ENCODE data around the gene SLBP. TPM values are rescaled to one million over a fixed set of nuclear protein-coding genes. Genes with fewer than 3 reads are reported as not detected.
"Not testable (repeated sequence)": the region's sequence is repeated elsewhere in the genome, so short reads cannot be mapped to it uniquely, and the experiment has no call there.

The SLBP gene
- polyA plus RNA-seq, 3 donors = 95.6 to 98.5 (median 97.9) TPM

DNA sequence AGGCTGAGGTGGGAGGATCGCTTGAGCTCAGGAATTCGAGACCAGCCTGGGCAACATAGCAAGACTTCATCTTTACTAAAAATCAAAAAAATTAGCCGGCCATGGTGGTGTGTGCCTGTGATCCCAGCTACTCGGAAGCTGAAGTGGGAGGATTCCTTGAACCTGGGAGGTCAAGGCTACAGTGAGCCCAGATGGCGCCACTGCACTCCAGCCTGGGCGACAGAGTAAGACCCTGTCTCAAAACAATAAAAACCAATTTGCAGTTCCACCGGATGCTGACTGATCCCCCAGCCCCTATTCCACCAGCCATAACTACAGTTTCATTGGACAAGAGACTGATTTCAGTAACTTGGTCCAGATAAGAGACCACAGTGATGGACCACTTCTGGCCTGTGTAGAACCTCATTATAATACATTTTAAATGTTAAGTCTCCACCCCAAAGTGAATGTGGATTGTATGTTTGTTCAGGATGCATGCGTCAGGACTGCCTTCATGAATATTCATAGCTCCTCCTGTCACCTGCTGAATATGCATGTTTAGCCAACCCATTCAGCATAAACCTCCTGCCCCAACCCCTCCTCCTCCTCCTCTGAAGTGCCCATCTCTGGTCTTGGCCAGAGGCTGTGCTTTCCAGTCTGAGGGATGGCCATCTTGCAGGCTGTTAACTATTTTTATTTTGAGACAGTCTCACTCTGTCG lies 2.3 kb upstream of the SLBP start:
- no peak for DNase-seq (ENCODE audit: low read depth in 3 of 3, low spot score in 2 of 3)

DNA sequence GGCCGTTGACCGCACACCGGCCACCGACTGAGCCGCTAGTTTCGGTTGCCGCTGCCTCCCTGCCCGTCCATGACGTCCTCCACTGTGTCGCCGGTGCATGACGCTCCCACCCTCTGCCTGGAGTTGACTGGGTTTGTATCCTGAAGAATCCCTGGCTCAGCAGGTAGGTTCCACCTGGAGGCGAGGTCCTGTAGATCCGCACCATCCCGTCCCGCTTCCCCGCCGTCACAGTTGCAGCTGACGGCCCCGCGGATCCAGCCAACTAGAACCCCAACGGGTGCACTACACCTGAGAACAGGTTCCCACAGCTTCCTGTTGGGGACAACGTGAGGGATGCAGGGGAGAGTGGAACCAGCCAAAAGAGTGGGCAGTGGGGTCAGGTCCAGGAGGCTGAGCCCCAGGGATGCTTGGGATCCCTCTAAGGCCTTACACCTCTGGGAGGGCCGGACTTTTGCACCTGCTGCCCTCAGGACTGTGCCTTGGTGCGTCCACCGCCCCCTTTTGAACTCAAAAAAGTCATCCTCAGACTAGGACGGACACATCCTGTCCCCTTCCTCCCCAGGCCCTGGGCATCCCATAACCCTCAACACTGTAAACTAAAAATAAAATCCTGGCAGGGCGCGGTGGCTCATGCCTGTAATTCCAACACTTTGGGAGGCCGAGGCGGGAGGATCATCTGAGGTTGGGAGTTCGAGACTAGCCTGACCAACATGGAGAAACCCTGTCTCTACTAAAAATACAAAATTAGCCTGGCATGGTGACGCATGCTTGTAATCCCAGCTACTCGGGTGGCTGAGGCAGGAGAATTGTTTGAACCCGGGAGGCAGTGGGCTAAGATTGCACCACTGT lies 1.1 kb upstream of the SLBP start:
- DNase-seq (ENCODE audit: low read depth in 3 of 3, low spot score in 2 of 3) = no peak

DNA sequence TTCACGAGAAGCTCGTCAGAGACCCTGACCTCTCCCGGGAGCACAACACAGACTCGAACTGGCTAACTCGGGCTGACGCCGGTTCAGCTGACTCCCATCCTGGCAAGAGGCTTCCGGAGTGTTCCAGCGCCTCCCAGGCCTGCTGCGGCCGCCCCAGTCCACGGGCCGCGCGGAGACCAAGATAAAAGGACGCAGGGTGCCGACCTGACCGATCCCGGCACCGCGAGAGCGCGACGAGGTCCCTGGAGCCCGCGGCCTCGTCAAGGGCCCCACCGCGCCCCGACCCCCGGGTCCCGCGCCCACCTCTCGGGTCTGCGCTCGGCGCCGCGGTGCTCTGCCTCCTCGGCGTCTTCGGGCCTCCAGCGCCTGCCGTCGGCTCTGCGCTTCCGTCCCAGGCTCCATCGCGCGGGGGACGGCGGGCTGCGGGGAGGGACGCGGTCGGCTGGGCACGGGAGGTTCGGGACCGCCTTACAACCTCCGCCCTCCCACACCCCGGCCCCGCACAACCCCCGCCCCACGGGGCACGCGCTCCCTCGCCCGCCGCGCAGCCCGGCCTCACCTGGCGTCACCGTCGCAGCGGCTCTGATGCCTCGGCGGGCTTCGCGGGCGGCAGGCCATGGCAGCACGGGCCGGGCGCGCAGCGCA lies 426 bp downstream of the SLBP start:
- DNase-seq (ENCODE audit: low read depth in 3 of 3, low spot score in 2 of 3) = no peak

DNA sequence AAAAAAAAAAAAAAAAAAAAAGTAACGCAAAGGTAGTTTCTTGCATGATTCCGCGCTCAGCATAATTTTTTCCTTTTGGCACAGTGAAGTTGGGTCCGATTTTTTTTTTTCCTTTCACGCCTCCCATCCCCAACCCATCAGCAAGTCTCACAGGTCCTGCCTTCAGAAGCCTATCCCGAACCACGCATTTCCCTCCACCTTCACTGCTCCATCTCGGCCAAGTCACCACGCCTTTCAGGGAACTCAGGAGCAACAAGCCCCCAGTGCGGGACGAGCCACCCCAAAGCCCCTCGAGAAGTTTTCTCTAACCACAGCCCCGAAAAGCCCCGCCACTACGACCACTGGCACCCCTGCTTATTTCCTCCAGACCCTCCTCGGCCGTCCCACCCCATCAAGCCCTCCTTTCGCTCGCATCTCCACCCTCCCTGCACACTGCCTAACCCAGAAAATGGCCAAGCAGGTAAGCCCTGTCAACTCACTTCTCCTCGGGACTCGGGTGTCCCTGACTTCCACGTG lies 1.0 kb downstream of the SLBP start:
- no peak for DNase-seq (ENCODE audit: low read depth in 3 of 3, low spot score in 2 of 3)

DNA sequence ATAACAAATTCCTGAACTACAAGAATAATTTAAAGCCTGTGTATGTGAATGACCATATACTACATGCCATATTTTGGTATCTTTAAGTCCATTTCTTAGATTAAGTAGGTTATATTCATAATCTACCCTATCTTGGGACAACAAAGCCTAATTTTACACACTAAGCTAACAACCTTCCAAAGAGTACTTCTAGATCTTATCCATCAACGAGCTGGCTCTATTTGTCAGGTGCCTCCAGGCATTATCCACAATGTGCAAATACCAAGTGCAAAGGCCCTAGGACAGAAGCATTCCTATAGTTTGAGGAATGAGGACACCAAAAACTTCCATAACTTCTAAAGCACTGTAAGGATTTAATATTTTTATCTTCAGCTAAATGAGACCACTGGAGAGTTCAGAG lies 3.5 kb downstream of the SLBP start:
- no peak for DNase-seq (ENCODE audit: low read depth in 3 of 3, low spot score in 2 of 3)

DNA sequence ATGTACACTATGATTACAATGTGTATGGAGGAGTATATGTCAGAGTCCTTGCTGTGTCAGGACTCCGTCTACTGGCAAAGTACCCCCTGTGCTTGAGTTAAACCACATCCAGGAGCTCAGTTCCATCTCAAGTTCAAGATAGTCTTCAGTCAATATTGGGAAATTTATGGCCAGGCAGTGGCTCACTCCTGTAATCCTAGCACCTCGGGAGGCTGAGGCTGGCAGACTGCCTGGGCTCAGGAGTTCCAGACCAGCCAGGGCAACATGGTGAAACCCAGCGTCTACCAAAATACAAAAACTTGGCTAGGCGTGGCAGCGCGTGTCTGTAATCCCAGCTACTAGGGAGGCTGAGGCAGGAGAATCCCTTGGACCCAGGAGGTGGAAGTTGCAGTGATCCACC lies 5.8 kb downstream of the SLBP start:
- DNase-seq (ENCODE audit: low read depth in 3 of 3, low spot score in 2 of 3) = no peak

DNA sequence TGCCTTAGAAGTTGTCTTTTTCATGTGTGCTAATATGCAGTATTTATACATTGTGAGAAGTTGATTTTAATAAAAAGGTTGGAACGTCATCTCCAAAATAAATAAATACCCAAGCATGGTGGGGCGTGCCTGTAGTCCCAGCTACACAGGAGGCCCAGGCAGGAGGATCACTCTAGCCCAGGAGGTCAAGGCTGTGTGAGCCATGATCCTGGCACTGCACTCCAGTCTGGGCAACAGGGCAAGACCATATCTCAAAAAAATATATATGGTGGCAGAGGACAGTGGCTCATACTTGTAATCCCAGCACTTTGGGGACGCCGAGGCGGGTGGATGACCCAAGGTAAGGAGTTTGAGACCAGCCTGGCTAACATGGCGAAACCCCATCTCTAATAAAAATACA lies 6.4 kb downstream of the SLBP start:
- DNase-seq (ENCODE audit: low read depth in 3 of 3, low spot score in 2 of 3) = no peak

DNA sequence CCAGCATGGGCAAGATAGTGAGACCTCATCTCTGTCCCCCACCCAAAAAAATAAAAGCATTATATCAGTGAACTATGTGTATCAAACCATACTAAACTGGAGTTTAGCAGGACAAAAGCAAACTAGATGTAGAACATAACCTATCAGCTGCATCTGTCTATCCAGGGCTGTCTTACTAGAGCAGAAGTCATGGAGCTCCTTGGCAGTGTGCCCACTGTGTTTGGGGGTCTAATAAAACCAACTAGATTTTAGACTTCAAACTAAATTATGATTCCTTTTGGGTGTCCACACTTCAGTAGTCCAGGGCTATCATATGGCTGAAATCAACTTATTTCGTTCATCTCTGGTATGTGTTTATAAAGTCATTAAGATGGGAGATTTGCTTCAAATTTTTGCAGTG lies 8.3 kb downstream of the SLBP start:
- DNase-seq (ENCODE audit: low read depth in 3 of 3, low spot score in 2 of 3) = no peak

DNA sequence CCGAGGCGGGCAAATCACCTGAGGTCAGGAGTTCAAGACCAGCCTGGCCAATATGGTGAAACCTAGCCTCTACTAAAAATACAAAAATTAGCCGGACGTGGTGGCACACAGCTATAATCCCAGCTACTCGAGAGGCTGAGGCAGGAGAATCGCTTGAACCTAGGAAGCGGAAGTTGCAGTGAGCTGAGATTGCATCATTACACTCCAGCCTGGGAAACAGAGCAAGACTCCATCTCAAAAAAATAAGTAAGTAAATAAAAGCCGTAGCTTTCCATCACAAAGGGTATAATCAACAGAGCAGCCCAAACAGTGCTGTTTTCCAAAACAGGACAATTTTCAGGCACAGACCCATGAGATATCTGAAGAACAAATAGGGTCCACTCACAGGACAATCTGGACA lies 10.4 kb downstream of the SLBP start:
- not testable (repeated sequence) for DNase-seq (ENCODE audit: low read depth in 3 of 3, low spot score in 2 of 3)

DNA sequence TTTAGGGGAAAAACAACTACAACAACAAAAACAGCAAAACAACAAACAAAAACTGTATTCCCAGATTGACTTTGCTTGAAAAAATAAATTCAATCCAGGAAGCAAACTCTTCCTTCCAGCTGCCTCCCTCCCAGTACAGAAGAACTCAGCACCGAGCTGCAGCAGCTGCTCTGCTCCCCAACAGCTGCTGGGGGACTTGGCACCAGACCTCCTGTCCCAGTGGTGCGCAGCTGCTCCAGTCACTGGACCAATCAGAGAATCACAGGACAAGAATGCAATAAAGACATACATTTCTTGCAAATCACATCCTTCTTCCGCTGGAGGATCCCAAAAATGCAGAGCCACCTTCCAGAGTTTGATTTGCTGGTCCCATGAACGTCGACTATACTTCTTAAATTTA lies 16.2 kb downstream of the SLBP start:
- no peak for DNase-seq (ENCODE audit: low read depth in 3 of 3, low spot score in 2 of 3)

DNA sequence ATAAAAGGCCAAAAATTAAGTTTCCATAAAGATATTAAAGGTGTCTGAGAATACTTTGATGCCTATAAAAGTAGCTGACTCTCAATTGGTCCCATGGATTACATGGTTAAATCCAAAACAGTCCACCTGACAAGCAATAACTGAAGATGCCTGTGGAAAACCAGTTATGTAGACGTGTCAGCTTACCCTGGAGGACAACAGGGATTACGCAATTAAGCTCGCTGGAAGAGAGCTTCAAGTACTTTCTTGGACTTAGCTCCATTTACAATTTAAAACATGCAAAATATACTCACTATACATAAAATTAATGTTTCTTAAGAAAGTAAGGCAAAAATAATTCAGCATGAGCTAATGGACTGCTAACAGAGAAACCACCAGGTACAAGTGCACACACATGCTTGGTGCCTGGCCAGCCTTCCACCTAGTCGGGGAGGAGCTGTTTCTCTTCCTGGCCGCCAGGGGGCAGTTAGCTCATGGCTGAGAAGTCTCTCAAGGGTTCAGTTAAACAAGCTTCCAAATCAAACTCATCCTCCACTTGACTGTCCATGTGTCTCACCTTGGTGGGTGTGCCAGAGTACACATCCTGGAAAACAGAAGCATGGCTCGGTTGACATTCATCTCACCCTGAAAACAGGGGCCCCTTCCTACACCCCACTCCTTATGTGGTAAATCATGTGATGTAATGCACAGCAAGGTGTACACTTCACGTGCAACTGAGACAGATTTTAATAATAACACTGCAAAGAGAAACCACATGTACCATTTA lies 18.8 kb downstream of the SLBP start:
- DNase-seq (ENCODE audit: low read depth in 3 of 3, low spot score in 2 of 3) = no peak

DNA sequence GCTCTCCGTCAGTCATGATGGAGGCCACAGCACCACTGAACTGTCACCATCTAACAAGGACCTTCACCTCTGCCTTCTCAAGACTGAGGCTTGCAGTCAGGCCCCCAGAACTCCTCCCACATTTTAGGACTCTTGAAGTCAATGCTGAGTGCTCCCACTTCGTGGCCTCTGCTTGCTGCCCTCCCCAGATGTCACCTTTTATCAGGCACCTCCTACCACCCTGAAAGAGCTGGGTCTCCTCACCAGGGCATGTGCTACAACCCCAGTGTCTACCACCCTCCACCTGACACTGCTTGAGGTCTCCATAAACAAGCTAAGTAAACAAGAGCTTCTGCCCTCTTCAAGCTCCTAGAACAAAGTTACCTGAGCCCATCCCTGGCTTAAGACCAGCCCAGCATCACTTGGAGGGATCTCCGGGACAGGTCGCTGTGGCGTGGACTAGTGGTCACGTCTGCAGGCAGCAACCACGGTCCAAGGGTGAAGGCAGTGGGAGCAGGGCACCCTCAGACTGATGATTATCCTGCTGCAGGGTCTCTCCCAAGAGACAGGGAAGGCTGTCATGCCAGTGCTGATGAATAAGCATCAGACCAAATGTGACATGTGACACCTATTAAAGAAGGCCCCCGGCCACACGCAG lies 20.3 kb downstream of the SLBP start:
- no peak for DNase-seq (ENCODE audit: low read depth in 3 of 3, low spot score in 2 of 3)

DNA sequence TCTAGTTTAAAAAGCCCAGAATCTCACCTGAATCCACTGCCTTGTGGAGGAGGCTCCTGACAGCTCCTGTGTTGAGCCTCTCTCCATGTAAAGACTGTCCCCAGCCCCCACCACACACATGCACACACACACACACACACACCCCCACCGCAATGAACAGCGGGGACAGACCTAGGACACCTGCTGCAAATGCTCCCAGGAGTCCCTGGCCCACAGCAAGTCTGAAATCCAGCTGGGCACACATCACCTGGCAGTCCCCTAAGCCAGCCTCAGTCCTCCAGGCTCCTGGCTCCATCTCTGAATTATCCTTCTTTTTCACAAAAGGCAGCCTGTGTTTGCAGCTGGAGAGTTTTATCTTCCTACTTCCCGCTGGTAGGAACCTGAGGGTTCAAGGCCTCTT lies 21.4 kb downstream of the SLBP start:
- DNase-seq (ENCODE audit: low read depth in 3 of 3, low spot score in 2 of 3) = no peak

DNA sequence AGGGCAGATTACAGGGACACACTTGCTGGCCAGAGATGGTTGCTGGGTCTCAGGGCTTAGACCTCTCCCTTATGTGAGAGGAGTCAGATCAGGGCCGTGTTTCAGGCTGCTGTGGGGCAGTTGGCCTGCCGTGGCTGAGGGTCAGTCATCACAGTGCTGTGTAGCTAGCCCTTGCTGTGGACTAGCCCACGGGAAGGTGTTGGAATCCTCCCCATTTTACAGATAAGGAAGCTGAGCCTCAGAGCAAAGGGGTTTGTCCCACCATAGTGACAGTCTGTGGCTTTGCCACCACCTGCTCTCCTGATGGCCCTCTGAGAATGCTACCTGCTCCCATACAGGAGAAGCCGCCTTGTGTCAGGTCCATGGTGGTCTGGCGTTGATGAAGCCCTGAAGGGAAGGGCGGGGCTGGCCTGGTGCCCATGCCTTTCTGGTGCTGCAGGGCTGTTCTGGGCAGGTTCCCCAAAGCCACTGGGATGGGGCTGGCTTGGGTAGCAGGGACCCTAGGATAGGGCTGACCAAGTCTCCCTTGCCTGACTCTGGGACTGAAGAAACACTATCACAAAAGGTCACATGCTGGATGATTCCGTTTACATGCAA lies 25.6 kb downstream of the SLBP start:
- DNase-seq (ENCODE audit: low read depth in 3 of 3, low spot score in 2 of 3) = no peak

DNA sequence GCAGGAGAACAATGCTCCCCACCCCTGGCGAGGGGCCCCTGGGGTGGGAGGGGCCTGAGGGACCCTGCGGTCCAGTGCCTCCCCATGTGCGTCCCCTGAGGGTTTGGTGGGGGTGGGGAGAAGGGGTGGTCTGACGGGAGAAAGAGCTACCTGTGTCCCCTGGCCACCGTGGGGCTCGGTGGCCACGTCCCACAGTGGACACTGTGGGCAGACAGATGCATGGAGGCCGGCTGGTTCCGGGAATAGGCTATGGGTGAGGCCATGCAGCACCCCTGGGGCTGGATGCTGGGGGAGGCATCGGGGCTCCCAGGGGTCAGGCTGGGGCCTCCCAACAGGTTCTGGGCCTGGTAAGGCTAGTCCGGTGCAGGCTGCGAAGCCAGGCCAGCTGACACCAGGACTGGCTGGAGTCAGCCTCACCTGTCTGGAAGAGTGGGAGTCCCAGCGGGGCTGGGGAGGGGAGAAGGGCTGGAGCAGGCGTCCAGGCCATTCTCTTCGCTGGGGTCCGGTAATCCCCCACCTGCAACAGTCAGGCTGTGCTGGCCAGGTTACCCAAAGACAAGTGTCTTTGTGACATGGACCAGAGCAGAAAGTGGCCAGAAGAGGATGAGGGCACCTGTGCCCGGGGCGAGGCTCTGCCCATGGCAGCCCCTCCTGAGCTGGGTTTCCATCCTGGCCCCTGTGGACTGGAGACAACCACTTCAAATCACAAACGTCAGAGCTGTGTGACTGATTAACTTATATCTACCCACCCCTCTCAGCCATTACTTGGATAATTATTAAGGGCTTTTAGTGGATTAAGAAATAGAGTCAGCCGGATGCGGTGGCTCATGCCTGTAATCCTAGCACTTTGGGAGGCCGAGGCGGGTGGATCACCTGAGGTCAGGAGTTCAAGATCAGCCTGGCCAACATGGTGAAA lies 26.6 kb downstream of the SLBP start:
- DNase-seq (ENCODE audit: low read depth in 3 of 3, low spot score in 2 of 3) = no peak

DNA sequence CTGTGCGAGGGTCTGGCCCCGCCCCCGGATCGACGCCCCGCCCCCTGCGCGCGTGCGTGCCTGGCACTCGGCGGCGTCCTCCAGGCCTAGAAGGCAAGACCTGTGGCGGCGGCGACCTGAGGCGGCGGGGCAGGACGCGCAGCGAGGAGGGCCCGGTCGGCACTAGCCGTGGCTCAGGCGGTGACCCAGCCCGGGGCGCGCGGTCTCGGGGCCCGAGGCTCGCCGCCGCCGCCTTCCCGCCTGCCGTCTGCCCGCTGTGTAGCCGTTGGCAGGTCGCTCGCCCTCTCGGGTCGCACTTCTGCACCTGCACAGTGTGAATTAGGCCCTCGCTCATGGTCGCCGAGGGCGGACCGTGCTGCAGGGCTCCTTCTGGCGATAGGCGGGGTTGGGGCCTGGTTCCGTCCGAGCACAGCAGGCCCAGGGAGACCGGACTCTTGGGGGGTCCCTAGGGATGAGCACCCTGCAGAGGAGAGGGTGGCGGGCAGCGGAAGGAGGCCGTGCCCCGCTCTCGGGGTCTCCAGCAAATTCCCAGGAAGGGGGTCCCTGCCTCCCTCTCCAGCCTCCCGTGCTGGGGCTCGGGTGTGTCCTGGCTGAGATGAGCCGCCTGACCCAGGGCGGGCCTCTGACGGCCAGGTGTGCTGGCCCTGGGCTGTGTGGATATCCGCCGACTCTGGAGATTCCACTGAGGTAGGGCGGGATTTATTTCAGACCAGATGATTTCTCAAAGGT lies 27.4 kb downstream of the SLBP start:
- DNase-seq (ENCODE audit: low read depth in 3 of 3, low spot score in 2 of 3) = no peak

DNA sequence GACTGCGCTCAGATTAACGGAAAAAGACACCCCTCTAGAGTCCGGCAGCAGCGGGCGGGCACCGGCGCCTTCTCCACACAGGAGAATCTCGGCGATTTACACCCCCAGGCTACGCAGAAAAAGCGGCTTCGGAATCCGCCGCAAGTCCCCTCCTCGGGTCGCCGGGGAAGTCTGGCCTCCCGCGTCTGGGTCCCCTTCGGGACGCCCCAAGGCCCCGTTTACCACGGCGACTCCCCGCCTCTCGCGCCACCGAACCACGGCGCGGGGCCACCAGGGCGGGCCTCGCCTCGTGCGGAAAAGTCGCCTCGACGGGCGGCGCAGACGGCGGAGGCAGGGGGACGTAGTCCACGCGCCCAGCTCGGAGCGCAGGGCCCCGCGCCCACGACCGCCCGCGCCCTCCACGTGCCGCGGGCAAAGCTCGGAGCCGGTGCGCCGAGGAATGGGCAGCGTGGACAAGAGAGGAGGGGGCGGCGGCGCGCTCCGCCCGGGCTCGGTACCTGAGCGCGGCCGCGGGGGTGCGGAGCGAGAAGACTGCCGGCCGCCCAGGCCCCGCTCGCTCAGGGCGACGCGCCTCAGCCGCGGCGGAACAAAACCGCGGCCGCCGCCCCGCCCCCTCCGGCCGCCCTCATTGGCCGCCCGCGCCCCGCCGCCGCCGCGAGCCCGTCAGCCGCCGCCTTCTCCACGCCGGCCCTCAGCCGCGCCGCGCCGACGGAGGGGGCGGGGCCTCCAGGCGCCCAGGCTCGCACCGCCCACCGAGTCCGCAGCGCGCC lies 28.2 kb downstream of the SLBP start, which contains the start of gene FAM53A:
TSS of gene FAM53A (minus strand) at position 578 of the 770 bp plus-strand sequence. CDS start 15,572 bp downstream, outside the sequence.
- peak in 2 of 3 donors; percentile 10 to 69 for DNase-seq (ENCODE audit: low read depth in 3 of 3, low spot score in 2 of 3)
